ENCODE data around the gene FOXC1.

Gene FOXC1

GRCh38 chr6:1641343-1641885 lies 31.7 kb downstream of the FOXC1 start:
- H3K36me3 ChIP-seq (ENCODE audit: insufficient read depth): no peaks in the 10 kb centered on the region
- no peaks in the 10 kb centered on the region for H4K20me1 ChIP-seq (ENCODE audit: insufficient read depth)
- no peaks in the 10 kb centered on the region for H3K4me1 ChIP-seq (ENCODE audit: low read depth, poor library complexity, severe bottlenecking)
- no peak for TF ChIP-seq CTCF (conservative IDR thresholded peaks at IDR 0.05; ENCODE audit: low read depth, low read length)
- no peaks in the 10 kb centered on the region for H3K27me3 ChIP-seq (ENCODE audit: insufficient read depth, low read depth)
- no peak overlapping the region for H2AFZ ChIP-seq (ENCODE audit: low read depth)
- no peak overlapping the region for H3K9ac ChIP-seq
- no peaks in the 10 kb centered on the region for H3K79me2 ChIP-seq (ENCODE audit: insufficient read depth, low read depth)
- no peak overlapping the region for H3K4me2 ChIP-seq
- no peak overlapping the region for H3K27ac ChIP-seq
- no peak overlapping the region for H3K4me3 ChIP-seq (IDR thresholded peaks at IDR 0.05; ENCODE audit: insufficient read depth, low read depth, low read length)

GRCh38 chr6:1643111-1643510 lies 33.4 kb downstream of the FOXC1 start:
- H2AFZ ChIP-seq (ENCODE audit: low read depth): no peak overlapping the region
- no peaks in the 10 kb centered on the region for H4K20me1 ChIP-seq (ENCODE audit: insufficient read depth)
- no peak overlapping the region for H3K9ac ChIP-seq
- H3K27me3 ChIP-seq (ENCODE audit: insufficient read depth, low read depth): no peaks in the 10 kb centered on the region
- H3K27ac ChIP-seq: no peak overlapping the region
- H3K79me2 ChIP-seq (ENCODE audit: insufficient read depth, low read depth): no peaks in the 10 kb centered on the region
- TF ChIP-seq CTCF (conservative IDR thresholded peaks at IDR 0.05; ENCODE audit: low read depth, low read length): no peak
- no peak overlapping the region for H3K4me2 ChIP-seq
- H3K4me3 ChIP-seq (IDR thresholded peaks at IDR 0.05; ENCODE audit: insufficient read depth, low read depth, low read length): no peak overlapping the region
- H3K4me1 ChIP-seq (ENCODE audit: low read depth, poor library complexity, severe bottlenecking): no peaks in the 10 kb centered on the region
- H3K36me3 ChIP-seq (ENCODE audit: insufficient read depth): no peaks in the 10 kb centered on the region

GRCh38 chr6:1643830-1644445 lies 34.2 kb downstream of the FOXC1 start:
- Histone ChIP-seq H3K79me2 (ENCODE audit: insufficient read depth, low read depth) (no peaks in the 10 kb centered on the region), H2AFZ (ENCODE audit: low read depth) (no peak overlapping the region), H3K9ac (no peak overlapping the region), H3K4me2 (no peak overlapping the region), H3K27ac (no peak overlapping the region), H4K20me1 (ENCODE audit: insufficient read depth) (no peaks in the 10 kb centered on the region), H3K4me3 (IDR thresholded peaks at IDR 0.05; ENCODE audit: insufficient read depth, low read depth, low read length) (no peak overlapping the region), H3K27me3 (ENCODE audit: insufficient read depth, low read depth) (no peaks in the 10 kb centered on the region), H3K36me3 (ENCODE audit: insufficient read depth) (no peaks in the 10 kb centered on the region), H3K4me1 (ENCODE audit: low read depth, poor library complexity, severe bottlenecking) (no peaks in the 10 kb centered on the region)
- TF ChIP-seq CTCF (conservative IDR thresholded peaks at IDR 0.05; ENCODE audit: low read depth, low read length): no peak

- Histone ChIP-seq H3K4me3 (IDR thresholded peaks at IDR 0.05; ENCODE audit: insufficient read depth, low read depth, low read length) (no peak overlapping the region), H3K27me3 (ENCODE audit: insufficient read depth, low read depth) (no peaks in the 10 kb centered on the region), H3K4me2 (no peak overlapping the region), H3K4me1 (ENCODE audit: low read depth, poor library complexity, severe bottlenecking) (no peaks in the 10 kb centered on the region), H3K36me3 (ENCODE audit: insufficient read depth) (no peaks in the 10 kb centered on the region), H3K27ac (no peak overlapping the region), H3K79me2 (ENCODE audit: insufficient read depth, low read depth) (no peaks in the 10 kb centered on the region), H4K20me1 (ENCODE audit: insufficient read depth) (no peaks in the 10 kb centered on the region), H2AFZ (ENCODE audit: low read depth) (no peak overlapping the region), H3K9ac (no peak overlapping the region)
- no peak for TF ChIP-seq CTCF (conservative IDR thresholded peaks at IDR 0.05; ENCODE audit: low read depth, low read length)
Observed at GRCh38 chr6:1644516-1645060, 34.9 kb downstream of the FOXC1 start.

Measured in KMS-11 (cell line).